ENCODE measurements around the gene ARFGEF3.

ARFGEF3 gene

DNA sequence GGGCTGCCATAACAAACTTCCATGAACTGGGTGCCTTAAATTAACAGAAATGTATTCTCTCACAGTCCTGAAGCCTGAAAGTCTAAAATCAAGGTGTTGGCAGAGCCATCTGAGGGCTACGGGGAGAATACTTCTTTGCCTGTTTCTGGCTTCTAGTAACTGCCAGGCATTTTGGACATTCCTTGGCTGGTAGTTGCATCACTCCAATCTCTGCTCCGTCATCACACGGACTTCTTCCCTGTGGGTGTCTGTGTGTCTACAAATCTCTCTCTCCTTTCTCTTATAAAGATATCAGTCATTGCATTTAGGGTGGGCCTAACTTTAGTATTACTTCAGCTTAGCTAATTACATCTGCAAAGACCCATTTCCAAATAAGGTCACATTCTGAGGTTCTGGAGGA, 33.6 kb upstream of the ARFGEF3 start:
- CTCF ChIA-PET: interaction anchor here (0.7 to 1.2 kb wide), 3 partner anchors 10 to 277 kb away, joined by 4 read pairs; no protein-coding TSS in a partner anchor
- TF ChIP-seq ZNF302 (tag by site-specific recombination; IDR thresholded peaks at IDR 0.05; ENCODE audit: low read depth): no peak
- no peak overlapping the region for H3K27ac ChIP-seq (ENCODE audit: extremely low read depth, low read depth, low read length)
- POLR2A ChIA-PET: no interaction called here
- no peaks in the 10 kb centered on the region for H3K9me3 ChIP-seq (ENCODE audit: control insufficient read depth, insufficient read depth, low read depth, low read length)
- H3K4me3 ChIP-seq (ENCODE audit: low read depth, low read length): no peak overlapping the region
- no peaks in the 10 kb centered on the region for H3K36me3 ChIP-seq (ENCODE audit: control insufficient read depth in 2 of 2, insufficient read depth in 1 of 2, low read length in 2 of 2)
- no peaks in the 10 kb centered on the region for H3K4me1 ChIP-seq (ENCODE audit: control insufficient read depth, insufficient read depth, low read length)

DNA sequence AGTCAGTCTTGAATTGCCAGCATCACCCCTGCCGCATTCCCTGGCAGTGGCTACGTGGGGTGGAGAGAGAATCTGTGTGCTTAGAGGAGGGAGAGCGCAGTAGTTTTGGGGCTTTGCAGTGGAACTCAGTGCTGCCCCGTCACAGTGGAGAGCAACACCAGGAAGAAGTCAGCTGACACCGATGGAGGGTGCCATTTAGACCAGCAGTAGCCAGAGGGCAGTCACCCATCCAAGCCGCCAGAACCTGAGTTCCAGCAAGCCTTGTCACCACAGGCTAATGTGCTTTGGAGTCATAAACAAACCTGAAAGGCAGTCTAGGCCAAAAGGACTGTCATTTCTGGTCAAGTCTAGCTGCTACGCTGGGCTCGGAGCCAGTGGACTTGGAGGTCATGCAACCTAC, 32.5 kb upstream of the ARFGEF3 start:
- H3K36me3 ChIP-seq (ENCODE audit: control insufficient read depth in 2 of 2, insufficient read depth in 1 of 2, low read length in 2 of 2): no peaks in the 10 kb centered on the region
- TF ChIP-seq ZNF501 (tag by site-specific recombination; IDR thresholded peaks at IDR 0.05): no peak
- no peak for TF ChIP-seq ZBTB17 (tag by site-specific recombination; IDR thresholded peaks at IDR 0.05)
- no peak for TF ChIP-seq ZNF335 (tag by site-specific recombination; conservative IDR thresholded peaks at IDR 0.05)
- no peak for TF ChIP-seq ZNF830 (tag by site-specific recombination; IDR thresholded peaks at IDR 0.05; ENCODE audit: low read depth)
- TF ChIP-seq FEZF1 (tag by site-specific recombination; IDR thresholded peaks at IDR 0.05): no peak
- TF ChIP-seq, protein P1, sequence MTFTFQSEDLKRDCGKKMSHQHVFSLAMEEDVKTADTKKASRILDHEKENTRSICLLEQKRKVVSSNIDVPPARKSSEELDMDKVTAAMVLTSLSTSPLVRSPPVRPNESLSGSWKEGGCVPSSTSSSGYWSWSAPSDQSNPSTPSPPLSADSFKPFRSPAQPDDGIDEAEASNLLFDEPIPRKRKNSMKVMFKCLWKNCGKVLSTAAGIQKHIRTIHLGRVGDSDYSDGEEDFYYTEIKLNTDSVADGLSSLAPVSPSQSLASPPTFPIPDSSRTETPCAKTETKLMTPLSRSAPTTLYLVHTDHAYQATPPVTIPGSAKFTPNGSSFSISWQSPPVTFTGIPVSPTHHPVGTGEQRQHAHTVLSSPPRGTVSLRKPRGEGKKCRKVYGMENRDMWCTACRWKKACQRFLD (tag by site-specific recombination; IDR thresholded peaks at IDR 0.05): no peak
- no peak for TF ChIP-seq SP2 (tag by site-specific recombination; IDR thresholded peaks at IDR 0.05)
- TF ChIP-seq, protein P2, sequence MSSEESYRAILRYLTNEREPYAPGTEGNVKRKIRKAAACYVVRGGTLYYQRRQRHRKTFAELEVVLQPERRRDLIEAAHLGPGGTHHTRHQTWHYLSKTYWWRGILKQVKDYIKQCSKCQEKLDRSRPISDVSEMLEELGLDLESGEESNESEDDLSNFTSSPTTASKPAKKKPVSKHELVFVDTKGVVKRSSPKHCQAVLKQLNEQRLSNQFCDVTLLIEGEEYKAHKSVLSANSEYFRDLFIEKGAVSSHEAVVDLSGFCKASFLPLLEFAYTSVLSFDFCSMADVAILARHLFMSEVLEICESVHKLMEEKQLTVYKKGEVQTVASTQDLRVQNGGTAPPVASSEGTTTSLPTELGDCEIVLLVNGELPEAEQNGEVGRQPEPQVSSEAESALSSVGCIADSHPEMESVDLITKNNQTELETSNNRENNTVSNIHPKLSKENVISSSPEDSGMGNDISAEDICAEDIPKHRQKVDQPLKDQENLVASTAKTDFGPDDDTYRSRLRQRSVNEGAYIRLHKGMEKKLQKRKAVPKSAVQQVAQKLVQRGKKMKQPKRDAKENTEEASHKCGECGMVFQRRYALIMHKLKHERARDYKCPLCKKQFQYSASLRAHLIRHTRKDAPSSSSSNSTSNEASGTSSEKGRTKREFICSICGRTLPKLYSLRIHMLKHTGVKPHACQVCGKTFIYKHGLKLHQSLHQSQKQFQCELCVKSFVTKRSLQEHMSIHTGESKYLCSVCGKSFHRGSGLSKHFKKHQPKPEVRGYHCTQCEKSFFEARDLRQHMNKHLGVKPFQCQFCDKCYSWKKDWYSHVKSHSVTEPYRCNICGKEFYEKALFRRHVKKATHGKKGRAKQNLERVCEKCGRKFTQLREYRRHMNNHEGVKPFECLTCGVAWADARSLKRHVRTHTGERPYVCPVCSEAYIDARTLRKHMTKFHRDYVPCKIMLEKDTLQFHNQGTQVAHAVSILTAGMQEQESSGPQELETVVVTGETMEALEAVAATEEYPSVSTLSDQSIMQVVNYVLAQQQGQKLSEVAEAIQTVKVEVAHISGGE (tag by site-specific recombination; conservative IDR thresholded peaks at IDR 0.05; ENCODE audit: low read depth): no peak
- TF ChIP-seq, protein P3, sequence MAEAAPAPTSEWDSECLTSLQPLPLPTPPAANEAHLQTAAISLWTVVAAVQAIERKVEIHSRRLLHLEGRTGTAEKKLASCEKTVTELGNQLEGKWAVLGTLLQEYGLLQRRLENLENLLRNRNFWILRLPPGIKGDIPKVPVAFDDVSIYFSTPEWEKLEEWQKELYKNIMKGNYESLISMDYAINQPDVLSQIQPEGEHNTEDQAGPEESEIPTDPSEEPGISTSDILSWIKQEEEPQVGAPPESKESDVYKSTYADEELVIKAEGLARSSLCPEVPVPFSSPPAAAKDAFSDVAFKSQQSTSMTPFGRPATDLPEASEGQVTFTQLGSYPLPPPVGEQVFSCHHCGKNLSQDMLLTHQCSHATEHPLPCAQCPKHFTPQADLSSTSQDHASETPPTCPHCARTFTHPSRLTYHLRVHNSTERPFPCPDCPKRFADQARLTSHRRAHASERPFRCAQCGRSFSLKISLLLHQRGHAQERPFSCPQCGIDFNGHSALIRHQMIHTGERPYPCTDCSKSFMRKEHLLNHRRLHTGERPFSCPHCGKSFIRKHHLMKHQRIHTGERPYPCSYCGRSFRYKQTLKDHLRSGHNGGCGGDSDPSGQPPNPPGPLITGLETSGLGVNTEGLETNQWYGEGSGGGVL (tag by site-specific recombination; IDR thresholded peaks at IDR 0.05): no peak
- TF ChIP-seq TRIM28 (IDR thresholded peaks at IDR 0.05; ENCODE audit: borderline replicate concordance, low read length): no peak
- TF ChIP-seq, protein P4, sequence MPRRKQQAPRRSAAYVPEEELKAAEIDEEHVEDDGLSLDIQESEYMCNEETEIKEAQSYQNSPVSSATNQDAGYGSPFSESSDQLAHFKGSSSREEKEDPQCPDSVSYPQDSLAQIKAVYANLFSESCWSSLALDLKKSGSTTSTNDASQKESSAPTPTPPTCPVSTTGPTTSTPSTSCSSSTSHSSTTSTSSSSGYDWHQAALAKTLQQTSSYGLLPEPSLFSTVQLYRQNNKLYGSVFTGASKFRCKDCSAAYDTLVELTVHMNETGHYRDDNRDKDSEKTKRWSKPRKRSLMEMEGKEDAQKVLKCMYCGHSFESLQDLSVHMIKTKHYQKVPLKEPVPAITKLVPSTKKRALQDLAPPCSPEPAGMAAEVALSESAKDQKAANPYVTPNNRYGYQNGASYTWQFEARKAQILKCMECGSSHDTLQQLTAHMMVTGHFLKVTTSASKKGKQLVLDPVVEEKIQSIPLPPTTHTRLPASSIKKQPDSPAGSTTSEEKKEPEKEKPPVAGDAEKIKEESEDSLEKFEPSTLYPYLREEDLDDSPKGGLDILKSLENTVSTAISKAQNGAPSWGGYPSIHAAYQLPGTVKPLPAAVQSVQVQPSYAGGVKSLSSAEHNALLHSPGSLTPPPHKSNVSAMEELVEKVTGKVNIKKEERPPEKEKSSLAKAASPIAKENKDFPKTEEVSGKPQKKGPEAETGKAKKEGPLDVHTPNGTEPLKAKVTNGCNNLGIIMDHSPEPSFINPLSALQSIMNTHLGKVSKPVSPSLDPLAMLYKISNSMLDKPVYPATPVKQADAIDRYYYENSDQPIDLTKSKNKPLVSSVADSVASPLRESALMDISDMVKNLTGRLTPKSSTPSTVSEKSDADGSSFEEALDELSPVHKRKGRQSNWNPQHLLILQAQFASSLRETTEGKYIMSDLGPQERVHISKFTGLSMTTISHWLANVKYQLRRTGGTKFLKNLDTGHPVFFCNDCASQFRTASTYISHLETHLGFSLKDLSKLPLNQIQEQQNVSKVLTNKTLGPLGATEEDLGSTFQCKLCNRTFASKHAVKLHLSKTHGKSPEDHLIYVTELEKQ (tag by site-specific recombination; IDR thresholded peaks at IDR 0.05; ENCODE audit: borderline replicate concordance): no peak
- TF ChIP-seq ZEB2 (tag by site-specific recombination; IDR thresholded peaks at IDR 0.05): no peak
- TF ChIP-seq, protein P5, sequence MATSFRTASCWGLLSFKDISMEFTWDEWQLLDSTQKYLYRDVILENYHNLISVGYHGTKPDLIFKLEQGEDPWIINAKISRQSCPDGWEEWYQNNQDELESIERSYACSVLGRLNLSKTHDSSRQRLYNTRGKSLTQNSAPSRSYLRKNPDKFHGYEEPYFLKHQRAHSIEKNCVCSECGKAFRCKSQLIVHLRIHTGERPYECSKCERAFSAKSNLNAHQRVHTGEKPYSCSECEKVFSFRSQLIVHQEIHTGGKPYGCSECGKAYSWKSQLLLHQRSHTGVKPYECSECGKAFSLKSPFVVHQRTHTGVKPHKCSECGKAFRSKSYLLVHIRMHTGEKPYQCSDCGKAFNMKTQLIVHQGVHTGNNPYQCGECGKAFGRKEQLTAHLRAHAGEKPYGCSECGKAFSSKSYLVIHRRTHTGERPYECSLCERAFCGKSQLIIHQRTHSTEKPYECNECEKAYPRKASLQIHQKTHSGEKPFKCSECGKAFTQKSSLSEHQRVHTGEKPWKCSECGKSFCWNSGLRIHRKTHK (tag by site-specific recombination; IDR thresholded peaks at IDR 0.05): no peak
- no peak overlapping the region for H3K27ac ChIP-seq (ENCODE audit: extremely low read depth, low read depth, low read length)
- ChIA-PET CTCF (interaction anchor here (0.5 to 1.2 kb wide), 2 partner anchors 9 to 21 kb away, joined by 3 to 4 read pairs; no protein-coding TSS in a partner anchor), POLR2A (no interaction called here)
- H3K4me1 ChIP-seq (ENCODE audit: control insufficient read depth, insufficient read depth, low read length): no peaks in the 10 kb centered on the region
- no peak overlapping the region for H3K4me3 ChIP-seq (ENCODE audit: low read depth, low read length)
- H3K9me3 ChIP-seq (ENCODE audit: control insufficient read depth, insufficient read depth, low read depth, low read length): no peaks in the 10 kb centered on the region
